Spleen (tissue), 11 donors: ENCODE data around the gene NRL. TPM values are rescaled to one million over a fixed set of nuclear protein-coding genes. Genes with fewer than 3 reads are reported as not detected.

ENCODE experiments used
- DNase-seq: peaks from one replicate; pipeline ENCODE4 v3.0.0-alpha.2; 2020
- H3K27ac ChIP-seq, 8 donors: fragments of 200-600 bp; sonication (generic) in 7 of 8; 1 replicate in 4 of 8; 2 replicates in 4 of 8; pipeline versions ENCODE4 v1.5.0 to v1.8.0; 2016 to 2021; ENCODE audit warnings: inconsistent platforms in 4 of 8, mild to moderate bottlenecking in 4 of 8, moderate library complexity in 1 of 8
- H3K27me3 ChIP-seq, 7 donors: fragments of 200-600 bp; sonication (generic) in 6 of 7; replicated peaks in 1 of 7; 1 replicate in 4 of 7; 2 replicates in 3 of 7; pipeline versions ENCODE4 v1.5.0 to v1.8.0; 2016 to 2021; ENCODE audit warnings: inconsistent platforms in 3 of 7, mild to moderate bottlenecking in 1 of 7
- H3K36me3 ChIP-seq, 6 donors: fragments of 200-600 bp; sonication (generic) in 5 of 6; 1 replicate in 4 of 6; 2 replicates in 2 of 6; pipeline versions ENCODE4 v1.5.0 to v1.8.0; 2016 to 2021; ENCODE audit warnings: inconsistent platforms in 2 of 6
- H3K4me1 ChIP-seq, 6 donors: fragments of 200-600 bp; sonication (generic) in 5 of 6; 1 replicate in 3 of 6; 2 replicates in 3 of 6; pipeline versions ENCODE4 v1.5.0 to v1.8.0; 2016 to 2021; ENCODE audit warnings: inconsistent platforms in 3 of 6
- H3K4me3 ChIP-seq, 8 donors: fragments of 200-600 bp; sonication (generic) in 7 of 8; 1 replicate in 4 of 8; 2 replicates in 4 of 8; pipeline versions ENCODE4 v1.5.0 to v1.8.0; 2016 to 2021; ENCODE audit warnings: inconsistent platforms in 4 of 8, mild to moderate bottlenecking in 4 of 8, moderate library complexity in 2 of 8
- H3K9me3 ChIP-seq, 8 donors: fragments of 200-600 bp; sonication (generic) in 7 of 8; 1 replicate in 4 of 8; 2 replicates in 4 of 8; pipeline versions ENCODE4 v1.5.0 to v1.8.0; 2016 to 2021; ENCODE audit warnings: inconsistent platforms in 4 of 8
- CTCF ChIP-seq, 11 experiments: fragments of 200-600 bp in 7 of 11; fragments of 450-650 bp in 4 of 11; sonication (generic) in 4 of 11; IDR thresholded peaks in 8 of 11; conservative IDR thresholded peaks in 3 of 11; 1 replicate in 7 of 11; 2 replicates in 4 of 11; pipeline versions ENCODE4 v1.4.0 to v1.8.0; 2016 to 2021; ENCODE audit warnings: antibody characterized with exemption in 11 of 11, inconsistent platforms in 4 of 11, mild to moderate bottlenecking in 1 of 11
- POLR2A ChIP-seq, 3 donors: fragments of 450-650 bp; IDR thresholded peaks; one replicate each; pipeline ENCODE4 v1.5.1; 2017; ENCODE audit warnings: antibody characterized with exemption in 3 of 3, mild to moderate bottlenecking in 1 of 3
- POLR2AphosphoS5 ChIP-seq, 3 donors: sonication (generic); formaldehyde crosslinking; IDR thresholded peaks; one replicate each; pipeline ENCODE4 v1.5.1; 2017; ENCODE audit warnings: antibody characterized with exemption in 3 of 3
- WGBS, 5 donors: extraction: QIAGEN DNeasy Blood & Tissue Kit in 3 of 5; methylation state at CpG; one replicate each; pipeline versions ENCODE4 v1.1.5 to v1.1.7; 2013 to 2018; 5-methylcytosine and 5-hydroxymethylcytosine counted together
- intact Hi-C: fragments of 100-400 bp; cut with DNase I; formaldehyde crosslinking; loops from one replicate; pipeline ENCODE4 v1.15.0; 2023; ENCODE audit warnings: low total_unique reads
- polyA plus RNA-seq, 3 donors: library from polyadenylated mRNA; stranded (reverse); fragments of 200-250 nt; gene quantifications; one replicate each; pipeline ENCODE4 v1.2.1, GENCODE V29; 2013
- total RNA-seq, 7 donors: library from RNA; depleted of rRNA in 3 of 7; stranded (reverse); fragments of >200 nt in 3 of 7; fragmentation: NEBNext Ultra II Directional in 4 of 7; extraction: Animal tissue kit (Norgen Biotek cat#: 25700) in 4 of 7; gene quantifications; one replicate each; pipeline versions ENCODE4 v1.1.0 to v1.2.1, GENCODE V29; 2016 to 2021
- donor health status: healthy with polysubstance abuse.
- donor health status: DM: no; HTN: no; CAD: no; lungs with moderate emphysema.
- donor health status: DM: no; HTN: no; CAD: no.
- donor health status: Bipolar disorder and iron deficiency.
- donor health status: healthy.
- donor health status: DM: no; HTN: no; CAD: no.
- donor health status: DM: yes; HTN: yes; CAD: no.

NRL gene
- total and polyA plus RNA-seq, 10 donors, result 2.0 to 7.8 (median 4.0) TPM

GRCh38 chr14:24080142-24080530, 34.6 kb downstream of the NRL start:
- Histone ChIP-seq H3K4me3 (no peak overlapping the region), H3K27me3 (peaks cover 0 to 16% (median 0%) of the 10 kb centered on the region in 7 donors), H3K9me3 (no peaks in the 10 kb centered on the region), H3K4me1 (peaks cover 10 to 41% (median 20%) of the 10 kb centered on the region in 6 donors), H3K27ac (peak overlapping the region in 2 of 8 donors; percentile 89 to 90), H3K36me3 (no peaks in the 10 kb centered on the region)
- WGBS, 5 donors, result 69 to 81% (median 76%) methylated on average over 6 of the region's 6 CpGs
- no peak for DNase-seq
- intact Hi-C loops, result no loop called here
- no peak for TF ChIP-seq CTCF (IDR thresholded peaks at IDR 0.05 in 8 of 11, conservative IDR thresholded peaks at IDR 0.05 in 3 of 11)
- no peak for TF ChIP-seq POLR2A (IDR thresholded peaks at IDR 0.05)
- TF ChIP-seq POLR2AphosphoS5 (IDR thresholded peaks at IDR 0.05), result no peak

- intact Hi-C loops, result no loop called here
- H3K4me1 ChIP-seq, result peaks cover 10 to 42% (median 20%) of the 10 kb centered on the region in 6 donors
Measured at GRCh38 chr14:24079491-24080141, 35.1 kb downstream of the NRL start.

GRCh38 chr14:24078146-24078545, 36.6 kb downstream of the NRL start:
- Histone ChIP-seq H3K4me3 (no peak overlapping the region), H3K36me3 (no peaks in the 10 kb centered on the region), H3K9me3 (no peaks in the 10 kb centered on the region), H3K27ac (no peak overlapping the region), H3K27me3 (peaks cover 0 to 16% (median 0%) of the 10 kb centered on the region in 7 donors), H3K4me1 (peaks cover 10 to 42% (median 20%) of the 10 kb centered on the region in 6 donors)
- DNase-seq, result no peak
- TF ChIP-seq POLR2A (IDR thresholded peaks at IDR 0.05) (no peak), CTCF (IDR thresholded peaks at IDR 0.05 in 8 of 11, conservative IDR thresholded peaks at IDR 0.05 in 3 of 11) (no peak), POLR2AphosphoS5 (IDR thresholded peaks at IDR 0.05) (no peak)
- intact Hi-C loops, result no loop called here
- 74 to 87% (median 84%) methylated on average over 3 of the region's 3 CpGs for WGBS, 5 donors

More at GRCh38 chr14:24079491-24080141, 35.1 kb downstream of the NRL start:
- Histone ChIP-seq H3K9me3 (no peaks in the 10 kb centered on the region), H3K4me3 (no peak overlapping the region), H3K36me3 (no peaks in the 10 kb centered on the region), H3K27me3 (peaks cover 0 to 16% (median 0%) of the 10 kb centered on the region in 7 donors), H3K27ac (no peak overlapping the region)
- WGBS, 5 donors, result 85 to 95% (median 85%) methylated on average over 9 of the region's 9 CpGs
- DNase-seq, result no peak
- TF ChIP-seq CTCF (IDR thresholded peaks at IDR 0.05 in 8 of 11, conservative IDR thresholded peaks at IDR 0.05 in 3 of 11) (no peak), POLR2AphosphoS5 (IDR thresholded peaks at IDR 0.05) (no peak), POLR2A (IDR thresholded peaks at IDR 0.05) (no peak)

- no peaks in the 10 kb centered on the region for H3K36me3 ChIP-seq
- no peaks in the 10 kb centered on the region for H3K9me3 ChIP-seq
- H3K27ac ChIP-seq, result no peak overlapping the region
- peaks cover 0 to 25% (median 0%) of the 10 kb centered on the region in 7 donors for H3K27me3 ChIP-seq
- DNase-seq, result no peak
- TF ChIP-seq POLR2A (IDR thresholded peaks at IDR 0.05) (no peak), CTCF (IDR thresholded peaks at IDR 0.05 in 8 of 11, conservative IDR thresholded peaks at IDR 0.05 in 3 of 11) (no peak), POLR2AphosphoS5 (IDR thresholded peaks at IDR 0.05) (no peak)
- WGBS, 5 donors, result 91 to 95% (median 93%) methylated on average over 23 of the region's 23 CpGs
- intact Hi-C loops, result no loop called here
- H3K4me3 ChIP-seq, result no peak overlapping the region
- H3K4me1 ChIP-seq, result peaks cover 10 to 37% (median 20%) of the 10 kb centered on the region in 6 donors
Measured at GRCh38 chr14:24077086-24077485, 37.7 kb downstream of the NRL start.
